Activated CD4-positive, alpha-beta memory T cell treated with anti-CD3 and anti-CD28 coated beads, Interleukin-2, amount 10 ng/mL, durations not matched to agents 7 days and 5 days (primary cell): ENCODE results near the gene DSCAML1. TPM values are rescaled to one million over a fixed set of nuclear protein-coding genes. Genes with fewer than 3 reads are reported as not detected.

Source experiments
- CTCF ChIA-PET: fragments of 350-600 bp; sonication (Branson Sonifier 250); formaldehyde crosslinking; loops from one replicate; lab custom pipeline; 2021; ENCODE audit warnings: antibody characterized with exemption, inconsistent platforms; lab: Charles Lee
- POLR2A ChIA-PET: fragments of 350-600 bp; sonication (Branson Sonifier 250); formaldehyde crosslinking; loops from one replicate; lab custom pipeline; 2021; ENCODE audit warnings: antibody characterized with exemption; lab: Charles Lee
- DNase-seq: peaks from one replicate; pipeline ENCODE4 v3.0.0-alpha.2; 2020
- H3K27ac Mint-ChIP-seq: one replicate; pipeline ENCODE4 v1.8.0; 2021; ENCODE audit warnings: mild to moderate bottlenecking, mixed read lengths
- H3K27me3 Mint-ChIP-seq: one replicate; pipeline ENCODE4 v1.8.0; 2021; ENCODE audit warnings: mixed read lengths
- H3K36me3 Mint-ChIP-seq: one replicate; pipeline ENCODE4 v1.8.0; 2021; ENCODE audit warnings: low read depth, mixed read lengths
- H3K4me1 Mint-ChIP-seq: one replicate; pipeline ENCODE4 v1.8.0; 2021; ENCODE audit warnings: mixed read lengths
- H3K4me3 Mint-ChIP-seq: one replicate; pipeline ENCODE4 v1.8.0; 2021; ENCODE audit warnings: mild to moderate bottlenecking, mixed read lengths
- H3K9me3 Mint-ChIP-seq: one replicate; pipeline ENCODE4 v1.8.0; 2021; ENCODE audit warnings: mixed read lengths
- total RNA-seq, 2 experiments: library from RNA; stranded (reverse); gene quantifications; one replicate each; pipeline ENCODE4 v1.2.3, GENCODE V29; 2021

The DSCAML1 gene
- total RNA-seq, 2 experiments from 2014 or later: 0.03 TPM; not detected in 1

DNA sequence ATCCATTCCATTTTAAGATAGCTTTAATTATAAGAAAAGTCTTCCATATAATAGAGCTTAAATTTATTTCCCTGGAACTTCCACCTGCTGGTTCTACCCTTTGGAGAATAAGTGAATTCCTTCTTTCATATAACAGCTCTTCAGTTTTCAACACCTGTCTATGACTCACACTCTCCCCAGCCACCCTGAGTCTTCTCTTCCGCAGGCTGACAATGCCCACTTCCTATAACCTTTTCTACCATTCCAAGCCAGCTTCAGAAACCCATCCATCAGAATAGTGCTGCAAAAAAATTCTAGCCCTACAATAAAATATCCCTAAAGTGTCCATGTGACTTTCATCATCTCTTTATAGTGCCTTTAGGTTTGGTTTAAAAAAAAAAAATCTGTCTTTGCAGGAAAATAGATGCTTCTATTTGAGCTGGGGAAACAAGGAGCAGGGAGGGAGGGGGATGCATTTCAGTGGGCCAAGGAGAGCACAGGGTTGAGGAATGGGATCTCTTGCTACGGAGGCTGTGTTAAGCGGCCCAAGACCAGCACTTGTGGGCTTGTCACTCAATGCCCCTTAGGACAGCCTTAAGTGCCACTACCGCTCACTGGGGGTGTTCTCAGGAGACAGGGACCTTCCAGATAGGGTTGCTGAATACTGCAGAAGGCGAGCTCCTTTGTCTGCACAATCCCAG lies 178.6 kb downstream of the DSCAML1 start:
- H3K27ac Mint-ChIP-seq: no peak overlapping the region
- no peaks in the 10 kb centered on the region for H3K36me3 Mint-ChIP-seq
- ChIA-PET POLR2A (interaction anchor here (0.7 kb wide), 1 partner anchor 1353 kb away, joined by 3 read pairs; the partner anchor contains the start of gene FOXR1), CTCF (interaction anchor here (0.7 to 5.0 kb wide), 2 partner anchors 17 to 193 kb away, joined by 5 to 74 read pairs; no protein-coding TSS in a partner anchor)
- no peak for DNase-seq
- no peaks in the 10 kb centered on the region for H3K4me1 Mint-ChIP-seq
- no peak overlapping the region for H3K4me3 Mint-ChIP-seq
- H3K9me3 Mint-ChIP-seq: peaks cover 2% of the 10 kb centered on the region
- peaks cover 27% of the 10 kb centered on the region for H3K27me3 Mint-ChIP-seq

DNA sequence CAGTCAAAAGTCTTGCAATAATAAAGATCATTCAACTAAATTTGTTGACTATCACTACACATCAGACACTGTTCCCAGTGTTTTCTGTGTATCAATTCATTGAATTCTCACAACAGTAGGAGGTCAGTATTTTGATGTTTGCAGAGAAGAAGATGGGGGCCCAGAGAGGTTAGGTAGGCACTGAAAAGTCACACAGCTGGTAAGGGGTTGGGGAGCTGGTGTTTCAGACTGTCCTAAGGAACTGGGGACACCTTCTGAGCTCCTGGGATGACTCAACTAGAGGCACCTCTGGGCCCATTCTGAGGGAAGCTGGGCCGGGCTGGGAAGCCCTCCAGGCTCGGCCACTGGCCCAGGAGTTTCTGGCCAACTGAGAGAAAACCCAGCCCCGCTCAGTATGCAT lies 180.0 kb downstream of the DSCAML1 start:
- ChIA-PET POLR2A (no interaction called here), CTCF (no interaction called here)
- Mint-ChIP-seq H3K27ac (no peak overlapping the region), H3K9me3 (peaks cover 2% of the 10 kb centered on the region), H3K36me3 (no peaks in the 10 kb centered on the region), H3K4me3 (no peak overlapping the region), H3K27me3 (peaks cover 30% of the 10 kb centered on the region), H3K4me1 (no peaks in the 10 kb centered on the region)
- DNase-seq: no peak

DNA sequence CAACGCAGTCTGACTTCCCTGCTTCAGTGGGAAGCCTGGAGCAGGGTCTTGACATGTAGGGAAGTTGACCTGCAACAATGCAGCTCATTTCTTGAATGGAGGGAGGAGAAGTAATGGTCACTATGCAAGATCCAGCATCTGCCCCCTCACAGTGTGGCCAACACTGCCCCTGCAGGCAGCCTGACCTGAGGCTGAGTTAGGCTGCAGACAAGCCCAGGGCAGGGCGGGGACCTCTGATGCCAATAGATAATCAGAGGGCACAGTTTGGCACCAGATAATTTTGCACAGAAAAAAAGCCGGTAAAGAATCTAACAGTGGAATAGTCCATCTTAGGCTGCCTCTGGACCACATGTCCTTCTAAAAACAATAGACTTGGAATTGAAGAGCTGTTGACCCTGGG lies 182.3 kb downstream of the DSCAML1 start:
- CTCF ChIA-PET: no interaction called here
- POLR2A ChIA-PET: no interaction called here
- H3K27me3 Mint-ChIP-seq: peaks cover 24% of the 10 kb centered on the region
- no peak for DNase-seq
- H3K27ac Mint-ChIP-seq: no peak overlapping the region
- H3K9me3 Mint-ChIP-seq: no peaks in the 10 kb centered on the region
- H3K4me1 Mint-ChIP-seq: peaks cover 11% of the 10 kb centered on the region
- no peaks in the 10 kb centered on the region for H3K36me3 Mint-ChIP-seq
- no peak overlapping the region for H3K4me3 Mint-ChIP-seq

DNA sequence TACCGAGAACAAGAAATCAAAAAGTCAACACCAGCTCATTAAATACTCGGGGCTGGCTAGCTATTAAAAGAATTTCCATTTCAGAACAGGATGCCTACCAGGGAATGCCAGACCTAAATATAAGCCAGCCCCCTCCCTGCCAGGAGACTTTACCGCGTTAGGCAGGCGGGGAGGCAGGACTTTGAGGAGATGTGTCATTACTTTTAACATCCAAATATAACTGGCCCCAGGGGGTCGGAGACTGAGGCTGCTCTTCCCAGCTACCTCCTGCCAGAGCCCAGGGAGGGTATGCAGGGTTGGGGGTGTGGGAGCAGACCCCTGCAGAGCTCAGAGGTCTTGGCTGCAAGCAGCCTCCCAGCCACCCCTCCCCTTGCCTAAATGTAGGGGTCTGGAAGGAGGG lies 183.5 kb downstream of the DSCAML1 start:
- Mint-ChIP-seq H3K36me3 (no peaks in the 10 kb centered on the region), H3K27me3 (peaks cover 22% of the 10 kb centered on the region), H3K9me3 (no peaks in the 10 kb centered on the region), H3K27ac (no peak overlapping the region), H3K4me3 (no peak overlapping the region), H3K4me1 (peaks cover 16% of the 10 kb centered on the region)
- ChIA-PET CTCF (no interaction called here), POLR2A (no interaction called here)
- no peak for DNase-seq

DNA sequence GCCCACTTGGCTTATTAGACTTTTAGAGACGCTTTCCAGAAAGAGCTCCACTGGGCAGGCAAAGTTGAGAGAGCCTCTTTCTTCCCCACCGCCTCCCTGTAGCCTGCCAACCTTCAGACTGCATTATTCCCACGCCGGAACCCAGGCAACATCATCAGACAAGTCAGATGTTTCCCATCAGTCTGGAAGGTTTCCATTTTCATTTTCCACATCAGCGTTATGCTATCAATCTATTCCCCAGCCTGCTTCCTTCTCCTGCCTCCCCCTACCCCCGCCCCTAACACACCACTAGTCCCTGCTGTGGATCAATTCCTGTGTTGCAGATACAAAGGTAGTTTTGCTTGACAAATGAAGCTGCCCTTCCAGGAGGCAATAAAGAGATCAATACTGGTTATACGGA lies 184.8 kb downstream of the DSCAML1 start:
- Mint-ChIP-seq H3K4me3 (no peak overlapping the region), H3K27ac (no peak overlapping the region), H3K36me3 (no peaks in the 10 kb centered on the region), H3K27me3 (peaks cover 14% of the 10 kb centered on the region), H3K9me3 (no peaks in the 10 kb centered on the region), H3K4me1 (peaks cover 18% of the 10 kb centered on the region)
- CTCF ChIA-PET: interaction anchor here (1.7 kb wide), 1 partner anchor 9 kb away, joined by 7 read pairs; no protein-coding TSS in a partner anchor
- POLR2A ChIA-PET: no interaction called here
- no peak for DNase-seq

DNA sequence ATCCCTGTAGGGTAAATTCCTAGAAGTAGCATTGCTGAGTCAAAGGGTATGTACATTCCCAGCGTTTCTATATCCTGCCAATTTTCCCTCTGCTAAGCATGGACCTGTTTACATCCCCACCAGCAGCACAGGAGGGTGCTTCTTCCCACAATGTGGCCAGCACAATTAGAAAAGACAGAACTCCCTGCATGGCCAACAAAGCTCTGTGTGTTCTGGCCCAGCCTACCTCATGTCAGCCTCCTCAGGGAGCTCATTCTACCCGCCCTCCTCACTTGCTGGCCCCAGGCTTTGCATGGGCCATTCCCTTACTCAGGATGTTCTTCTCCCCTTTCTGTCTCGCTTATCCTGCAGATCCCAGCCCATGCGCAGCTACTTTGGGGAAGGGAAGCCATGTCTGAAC lies 186.1 kb downstream of the DSCAML1 start:
- H3K4me1 Mint-ChIP-seq: peaks cover 30% of the 10 kb centered on the region
- ChIA-PET CTCF (interaction anchor here (1.2 to 1.7 kb wide), 2 partner anchors 10 to 185 kb away, joined by 4 to 7 read pairs; no protein-coding TSS in a partner anchor), POLR2A (no interaction called here)
- H3K27me3 Mint-ChIP-seq: peaks cover 8% of the 10 kb centered on the region
- no peak overlapping the region for H3K4me3 Mint-ChIP-seq
- no peak overlapping the region for H3K27ac Mint-ChIP-seq
- no peaks in the 10 kb centered on the region for H3K36me3 Mint-ChIP-seq
- no peak for DNase-seq
- H3K9me3 Mint-ChIP-seq: no peaks in the 10 kb centered on the region

DNA sequence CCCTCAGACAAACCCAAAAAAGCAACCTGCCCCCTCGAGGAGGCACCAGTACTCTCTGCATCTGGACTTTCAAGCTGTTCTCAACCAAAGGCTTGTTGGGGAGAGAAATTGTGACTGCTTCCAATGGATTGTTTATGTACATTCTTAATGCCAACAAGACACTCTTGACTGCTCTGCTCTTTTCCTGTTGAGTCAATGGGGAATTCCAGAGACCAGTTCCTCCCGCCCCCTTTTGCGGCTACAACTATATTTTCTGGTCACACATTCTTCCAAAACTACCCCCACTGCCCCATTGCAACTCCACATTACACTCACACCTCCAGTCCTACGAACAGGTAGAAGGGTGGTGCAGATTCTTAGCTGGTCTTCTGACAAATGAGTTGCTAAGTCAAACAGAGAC lies 187.0 kb downstream of the DSCAML1 start:
- Mint-ChIP-seq H3K27me3 (peaks cover 8% of the 10 kb centered on the region), H3K27ac (no peak overlapping the region), H3K4me3 (no peak overlapping the region), H3K36me3 (no peaks in the 10 kb centered on the region), H3K4me1 (peaks cover 30% of the 10 kb centered on the region), H3K9me3 (no peaks in the 10 kb centered on the region)
- POLR2A ChIA-PET: no interaction called here
- CTCF ChIA-PET: no interaction called here
- peak; percentile 21 for DNase-seq

DNA sequence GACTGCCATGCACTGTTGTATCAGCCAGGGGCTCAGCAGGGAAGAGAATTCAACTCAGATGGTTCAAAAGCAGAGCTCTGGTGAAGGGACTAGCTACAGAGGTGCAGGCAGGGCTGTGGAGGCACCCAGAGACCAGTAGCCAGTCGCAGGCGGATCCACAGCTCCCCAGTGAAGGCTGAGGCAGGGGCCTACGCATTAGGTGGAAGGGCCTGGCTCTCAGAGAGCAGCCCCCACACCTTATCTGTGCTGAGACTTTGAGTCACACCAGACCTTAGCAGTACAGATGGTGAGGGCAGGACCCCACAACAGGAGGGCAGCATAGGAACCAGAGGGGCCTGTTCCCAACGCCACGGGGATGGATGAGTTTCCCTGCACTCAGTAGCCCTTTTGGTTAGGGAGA lies 189.6 kb downstream of the DSCAML1 start:
- no peak overlapping the region for H3K4me3 Mint-ChIP-seq
- H3K9me3 Mint-ChIP-seq: no peaks in the 10 kb centered on the region
- H3K36me3 Mint-ChIP-seq: no peaks in the 10 kb centered on the region
- DNase-seq: no peak
- peaks cover 30% of the 10 kb centered on the region for H3K4me1 Mint-ChIP-seq
- ChIA-PET CTCF (no interaction called here), POLR2A (no interaction called here)
- H3K27me3 Mint-ChIP-seq: peaks cover 4% of the 10 kb centered on the region
- H3K27ac Mint-ChIP-seq: no peak overlapping the region

DNA sequence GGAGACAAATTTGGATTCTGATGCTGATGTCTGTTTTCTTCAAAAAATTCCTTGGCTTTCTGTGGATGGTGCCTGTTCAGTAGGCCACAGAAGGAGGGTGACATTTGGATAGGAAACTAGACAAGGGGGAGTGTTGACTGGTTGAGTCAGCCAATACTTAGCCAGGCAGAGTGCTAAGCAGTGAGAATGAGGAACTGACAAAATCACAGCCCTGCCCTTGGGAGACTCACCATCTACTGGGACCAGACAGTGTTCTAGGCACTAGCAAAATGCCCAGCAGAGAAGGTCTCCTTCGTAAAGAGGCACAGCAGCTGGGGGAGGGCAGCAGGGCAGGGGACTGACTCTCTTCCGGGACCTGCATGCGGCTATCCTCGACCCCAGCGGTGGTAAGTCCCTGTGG lies 190.2 kb downstream of the DSCAML1 start:
- Mint-ChIP-seq H3K27ac (no peak overlapping the region), H3K27me3 (peaks cover 6% of the 10 kb centered on the region), H3K9me3 (no peaks in the 10 kb centered on the region), H3K36me3 (no peaks in the 10 kb centered on the region), H3K4me3 (no peak overlapping the region), H3K4me1 (peaks cover 30% of the 10 kb centered on the region)
- ChIA-PET CTCF (interaction anchor here (0.6 to 1.9 kb wide), 2 partner anchors 14 to 448 kb away, joined by 4 to 5 read pairs; no protein-coding TSS in a partner anchor), POLR2A (no interaction called here)
- DNase-seq: no peak

DNA sequence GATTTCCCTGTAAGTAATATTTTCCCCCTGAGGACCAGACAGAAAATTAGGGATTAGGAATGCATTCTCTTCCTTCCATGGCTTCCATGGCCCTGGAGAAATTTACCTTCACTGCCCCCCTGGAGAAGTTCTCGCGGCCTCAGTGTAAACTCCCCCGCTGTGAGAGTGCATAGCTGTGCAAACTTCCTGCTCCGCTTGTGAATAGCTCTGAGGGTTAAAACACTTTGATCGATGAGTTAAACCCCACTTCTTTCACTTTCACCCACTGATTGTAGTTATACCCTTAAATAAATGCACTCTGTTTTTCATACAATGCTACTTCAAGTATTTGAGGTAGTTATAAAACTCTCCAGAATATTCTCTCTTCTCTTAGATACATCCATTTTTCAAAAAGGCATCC lies 190.8 kb downstream of the DSCAML1 start:
- H3K36me3 Mint-ChIP-seq: no peaks in the 10 kb centered on the region
- DNase-seq: no peak
- no peak overlapping the region for H3K4me3 Mint-ChIP-seq
- H3K4me1 Mint-ChIP-seq: peaks cover 30% of the 10 kb centered on the region
- ChIA-PET POLR2A (no interaction called here), CTCF (interaction anchor here (1.9 kb wide), 1 partner anchor 15 kb away, joined by 5 read pairs; no protein-coding TSS in a partner anchor)
- peaks cover 7% of the 10 kb centered on the region for H3K27me3 Mint-ChIP-seq
- H3K9me3 Mint-ChIP-seq: no peaks in the 10 kb centered on the region
- no peak overlapping the region for H3K27ac Mint-ChIP-seq

DNA sequence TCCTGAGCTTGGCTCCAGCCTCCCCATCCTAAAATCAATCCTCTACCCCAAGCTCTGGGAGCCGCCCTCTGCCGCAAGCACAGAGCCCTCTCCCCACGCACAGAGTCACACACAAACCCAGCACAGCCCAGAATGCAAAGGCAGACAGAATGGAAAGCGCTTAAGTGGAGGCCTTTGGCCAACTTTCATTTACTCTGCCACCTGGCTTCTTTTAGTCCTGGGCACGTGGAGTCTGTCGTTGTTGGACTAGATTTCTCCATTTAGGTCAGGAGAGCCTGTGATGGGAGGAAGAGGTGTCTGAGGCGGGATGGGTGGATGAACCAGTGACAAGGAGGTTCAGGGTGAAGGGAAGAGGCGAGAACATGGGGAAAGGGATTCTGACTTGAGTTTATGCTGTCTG lies 191.7 kb downstream of the DSCAML1 start:
- Mint-ChIP-seq H3K4me3 (no peak overlapping the region), H3K27ac (no peak overlapping the region), H3K27me3 (peaks cover 10% of the 10 kb centered on the region), H3K9me3 (no peaks in the 10 kb centered on the region), H3K36me3 (no peaks in the 10 kb centered on the region), H3K4me1 (peaks cover 25% of the 10 kb centered on the region)
- DNase-seq: no peak
- ChIA-PET POLR2A (no interaction called here), CTCF (interaction anchor here (1.9 kb wide), 1 partner anchor 16 kb away, joined by 5 read pairs; no protein-coding TSS in a partner anchor)

DNA sequence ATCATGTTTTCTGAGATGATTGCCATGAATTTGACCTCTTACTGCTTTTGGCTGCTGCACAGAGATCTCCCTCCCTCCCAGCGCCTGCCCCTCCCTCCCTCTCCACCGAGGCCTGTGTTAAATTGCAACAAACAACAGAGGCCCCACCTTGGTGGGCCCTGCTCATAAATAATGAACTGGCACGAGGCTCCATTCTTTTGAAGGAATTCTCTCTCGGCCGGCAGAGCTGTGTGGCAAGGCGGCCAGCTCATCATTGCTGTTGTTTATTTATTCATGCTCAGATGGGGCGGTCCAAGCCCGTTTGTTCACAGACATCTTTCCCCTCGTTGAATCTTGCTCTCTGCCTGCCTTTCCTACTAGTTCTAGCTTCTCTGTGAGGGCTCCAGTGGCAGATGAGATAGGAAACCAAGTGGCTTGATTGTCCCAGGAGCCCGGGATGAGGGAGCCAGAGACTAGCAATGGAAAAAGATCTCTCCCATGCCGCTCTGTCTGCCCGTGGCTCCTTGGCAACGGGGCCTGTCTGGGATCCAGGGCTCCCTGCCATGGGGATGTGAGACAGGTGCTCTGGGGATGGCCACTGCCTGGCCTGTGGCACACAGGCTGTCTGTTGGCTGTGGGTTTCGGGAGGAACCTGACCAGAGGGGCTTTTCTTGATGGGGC lies 192.6 kb downstream of the DSCAML1 start:
- Mint-ChIP-seq H3K9me3 (no peaks in the 10 kb centered on the region), H3K27me3 (peaks cover 15% of the 10 kb centered on the region), H3K4me3 (no peak overlapping the region), H3K4me1 (peaks cover 16% of the 10 kb centered on the region), H3K36me3 (no peaks in the 10 kb centered on the region), H3K27ac (no peak overlapping the region)
- ChIA-PET CTCF (interaction anchor here (1.9 kb wide), 1 partner anchor 17 kb away, joined by 5 read pairs; no protein-coding TSS in a partner anchor), POLR2A (no interaction called here)
- DNase-seq: no peak

DNA sequence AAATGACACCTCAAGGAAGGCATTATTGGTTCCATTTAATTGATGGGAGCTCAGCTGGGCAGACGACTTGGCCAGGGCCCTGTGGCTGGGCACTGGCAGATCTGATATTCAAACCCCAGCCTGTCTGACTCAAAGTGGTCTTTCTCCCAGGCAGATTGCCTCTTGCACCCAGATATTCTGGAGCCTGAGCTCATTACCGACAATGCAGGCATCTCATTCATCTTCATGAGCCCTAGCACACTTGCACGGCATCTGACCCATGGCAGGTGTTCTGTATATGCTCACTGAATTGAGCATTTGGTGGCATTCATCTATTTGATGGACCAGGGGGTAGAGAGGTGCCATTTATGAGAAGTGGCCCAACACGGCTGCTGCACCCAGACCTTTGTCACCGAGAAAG lies 193.1 kb downstream of the DSCAML1 start:
- Mint-ChIP-seq H3K9me3 (no peaks in the 10 kb centered on the region), H3K4me1 (peaks cover 14% of the 10 kb centered on the region), H3K36me3 (no peaks in the 10 kb centered on the region), H3K27me3 (peaks cover 17% of the 10 kb centered on the region), H3K4me3 (no peak overlapping the region), H3K27ac (no peak overlapping the region)
- ChIA-PET CTCF (no interaction called here), POLR2A (no interaction called here)
- no peak for DNase-seq
